PC-9 (cell line): ENCODE measurements around the gene SUCO. TPM values are rescaled to one million over a fixed set of nuclear protein-coding genes. Genes with fewer than 3 reads are reported as not detected.

ENCODE experiments used
- BruUV-seq: library from RNA; stranded (reverse); fragments of 400-500 nt; replicated peaks from 2 replicates; lab custom pipeline; 2021; lab: Mats Ljungman, UMichigan
- CTCF ChIA-PET: fragments of 300-600 bp; sonication (Branson Sonifier 250); formaldehyde crosslinking; loops from one replicate; lab custom pipeline; 2022; ENCODE audit warnings: antibody characterized with exemption; lab: Charles Lee
- POLR2A ChIA-PET: fragments of 300-600 bp; sonication (Branson Sonifier 250); formaldehyde crosslinking; loops from one replicate; lab custom pipeline; 2022; ENCODE audit warnings: antibody characterized with exemption; ENCODE audit not compliant: unreplicated experiment; lab: Charles Lee
- DNase-seq, 2 experiments: peaks; one replicate each; pipeline versions ENCODE4 v3.0.0 to v3.0.0-alpha.2; 2015 to 2022; ENCODE audit warnings: mixed read lengths in 1 of 2
- H2AFZ ChIP-seq: fragments of 200-600 bp; sonication (generic); 2 replicates; pipeline ENCODE4 v1.8.1; 2017; ENCODE audit warnings: antibody characterized with exemption
- H3F3A ChIP-seq: fragments of 200-600 bp; sonication (generic); 2 replicates; pipeline ENCODE4 v1.8.1; 2017; ENCODE audit warnings: antibody characterized with exemption, mild to moderate bottlenecking, low read depth; ENCODE audit not compliant: insufficient read depth
- H3K27ac ChIP-seq: fragments of 200-600 bp; sonication (generic); 2 replicates; pipeline ENCODE4 v1.6.1; 2016; ENCODE audit warnings: mixed run types
- H3K27me3 ChIP-seq: fragments of 200-600 bp; sonication (generic); 2 replicates; pipeline ENCODE4 v1.6.1; 2016; ENCODE audit warnings: low read depth, mixed run types; ENCODE audit not compliant: insufficient read depth
- H3K36me3 ChIP-seq: fragments of 200-600 bp; sonication (generic); 2 replicates; pipeline ENCODE4 v1.6.1; 2016; ENCODE audit warnings: low read depth, mixed run types
- H3K4me1 ChIP-seq: fragments of 200-600 bp; sonication (generic); replicated peaks from 2 replicates; pipeline ENCODE4 v1.6.1; 2016; ENCODE audit warnings: mixed run types; ENCODE audit not compliant: insufficient read depth
- H3K4me2 ChIP-seq: fragments of 200-600 bp; sonication (generic); 2 replicates; pipeline ENCODE4 v1.6.1; 2017; ENCODE audit warnings: mixed run types
- H3K4me3 ChIP-seq: fragments of 200-600 bp; sonication (generic); 2 replicates; pipeline ENCODE4 v1.6.1; 2016; ENCODE audit warnings: mixed run types
- H3K79me2 ChIP-seq: fragments of 200-600 bp; sonication (generic); 2 replicates; pipeline ENCODE4 v1.6.1; 2017; ENCODE audit warnings: low read depth, mixed run types
- H3K9me2 ChIP-seq: fragments of 200-600 bp; sonication (generic); 2 replicates; pipeline ENCODE4 v1.8.1; 2017; ENCODE audit warnings: mild to moderate bottlenecking; ENCODE audit not compliant: insufficient read depth
- H3K9me3 ChIP-seq: fragments of 200-600 bp; sonication (generic); 2 replicates; pipeline ENCODE4 v1.8.1; 2016; ENCODE audit warnings: low read depth; ENCODE audit not compliant: insufficient read depth
- H4K20me1 ChIP-seq: fragments of 200-600 bp; sonication (generic); 2 replicates; pipeline ENCODE4 v1.8.1; 2017; ENCODE audit not compliant: insufficient read depth
- EZH2 ChIP-seq: fragments of 200-600 bp; sonication (generic); IDR thresholded peaks from 2 replicates; pipeline ENCODE4 v1.8.0; 2017; ENCODE audit warnings: antibody characterized with exemption, low read depth
- intact Hi-C: fragments of 100-400 bp; cut with micrococcal nuclease; formaldehyde crosslinking; loops from one replicate; pipeline ENCODE4 v1.10.0; 2022; ENCODE audit not compliant: unreplicated experiment
- total RNA-seq: library from RNA; stranded (reverse); gene quantifications from 2 replicates; pipeline ENCODE4 v1.2.3, GENCODE V29; 2021
- TF ChIP-seq, protein P1 (sequence below): fragments of 200-600 bp; sonication (generic); conservative IDR thresholded peaks from 2 replicates; pipeline ENCODE4 v1.6.1; 2017; ENCODE audit warnings: mixed run types, antibody characterized with exemption, mild to moderate bottlenecking, moderate library complexity

SUCO gene
- total RNA-seq, 1 experiment from 2014 or later = 34.0 TPM

DNA sequence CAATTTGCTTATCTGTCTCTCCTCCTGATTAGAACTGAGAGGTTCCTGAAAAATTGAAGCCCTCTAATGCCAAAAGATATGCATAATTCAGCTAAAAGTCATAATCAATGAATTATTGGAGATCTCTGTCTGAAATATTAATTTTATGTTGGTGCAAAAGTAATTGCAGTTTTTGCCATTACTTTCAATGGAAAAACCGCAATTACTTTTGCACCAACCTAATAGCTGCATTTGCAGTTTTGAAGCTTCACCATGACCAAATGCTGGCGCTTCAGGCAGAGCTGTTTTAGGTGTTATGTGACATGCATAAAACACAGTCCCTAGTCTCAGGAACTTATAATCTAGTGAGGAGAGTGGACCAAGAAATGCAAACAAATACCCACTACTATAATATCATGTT lies 96.2 kb downstream of the SUCO start:
- peaks cover 10% of the 10 kb centered on the region; the same call in 1 of the 2 replicates for H3K4me1 ChIP-seq
- no peak for DNase-seq
- H2AFZ ChIP-seq = no peak overlapping the region
- TF ChIP-seq EZH2 = no peak
- TF ChIP-seq, protein P1, sequence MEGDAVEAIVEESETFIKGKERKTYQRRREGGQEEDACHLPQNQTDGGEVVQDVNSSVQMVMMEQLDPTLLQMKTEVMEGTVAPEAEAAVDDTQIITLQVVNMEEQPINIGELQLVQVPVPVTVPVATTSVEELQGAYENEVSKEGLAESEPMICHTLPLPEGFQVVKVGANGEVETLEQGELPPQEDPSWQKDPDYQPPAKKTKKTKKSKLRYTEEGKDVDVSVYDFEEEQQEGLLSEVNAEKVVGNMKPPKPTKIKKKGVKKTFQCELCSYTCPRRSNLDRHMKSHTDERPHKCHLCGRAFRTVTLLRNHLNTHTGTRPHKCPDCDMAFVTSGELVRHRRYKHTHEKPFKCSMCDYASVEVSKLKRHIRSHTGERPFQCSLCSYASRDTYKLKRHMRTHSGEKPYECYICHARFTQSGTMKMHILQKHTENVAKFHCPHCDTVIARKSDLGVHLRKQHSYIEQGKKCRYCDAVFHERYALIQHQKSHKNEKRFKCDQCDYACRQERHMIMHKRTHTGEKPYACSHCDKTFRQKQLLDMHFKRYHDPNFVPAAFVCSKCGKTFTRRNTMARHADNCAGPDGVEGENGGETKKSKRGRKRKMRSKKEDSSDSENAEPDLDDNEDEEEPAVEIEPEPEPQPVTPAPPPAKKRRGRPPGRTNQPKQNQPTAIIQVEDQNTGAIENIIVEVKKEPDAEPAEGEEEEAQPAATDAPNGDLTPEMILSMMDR = no peak
- no peaks in the 10 kb centered on the region for H3K36me3 ChIP-seq
- H3K27ac ChIP-seq = no peak overlapping the region
- peaks cover 3% of the 10 kb centered on the region; the same call in 1 of the 2 replicates for H3F3A ChIP-seq
- H3K9me3 ChIP-seq = peaks cover 9% of the 10 kb centered on the region
- no peaks in the 10 kb centered on the region for H4K20me1 ChIP-seq
- intact Hi-C loops = no loop called here
- no peaks in the 10 kb centered on the region for H3K79me2 ChIP-seq
- no TSS peak for BruUV-seq
- no peak overlapping the region for H3K4me3 ChIP-seq
- ChIA-PET POLR2A (interaction anchor here (0.7 kb wide), 1 partner anchor 122 kb away, joined by 4 read pairs; no protein-coding TSS in a partner anchor), CTCF (no interaction called here)
- no peaks in the 10 kb centered on the region for H3K27me3 ChIP-seq
- no peaks in the 10 kb centered on the region for H3K9me2 ChIP-seq
- H3K4me2 ChIP-seq = no peak overlapping the region

DNA sequence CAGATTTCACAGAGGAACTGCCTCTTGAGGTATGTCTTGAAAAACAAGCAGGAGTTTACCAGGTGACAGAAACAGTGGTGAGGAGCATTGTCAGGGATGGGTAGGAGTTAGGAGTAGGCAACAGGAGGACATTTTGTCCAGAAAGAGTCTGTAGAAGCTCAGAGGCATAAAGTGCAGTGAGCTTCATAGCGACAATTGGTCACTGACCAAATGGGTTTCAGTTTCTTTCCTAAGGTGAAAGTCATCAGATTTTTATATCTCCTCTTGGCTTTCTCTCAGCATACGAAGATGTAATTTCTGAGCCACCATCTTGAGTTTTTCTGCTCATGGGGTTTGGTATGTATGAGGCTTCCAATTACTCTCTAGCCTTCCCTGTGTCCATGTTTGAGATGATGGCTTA lies 96.7 kb downstream of the SUCO start:
- intact Hi-C loops = loop anchor here (10.0 kb wide), 1 partner anchor 275 kb away; no protein-coding TSS in a partner anchor

DNA sequence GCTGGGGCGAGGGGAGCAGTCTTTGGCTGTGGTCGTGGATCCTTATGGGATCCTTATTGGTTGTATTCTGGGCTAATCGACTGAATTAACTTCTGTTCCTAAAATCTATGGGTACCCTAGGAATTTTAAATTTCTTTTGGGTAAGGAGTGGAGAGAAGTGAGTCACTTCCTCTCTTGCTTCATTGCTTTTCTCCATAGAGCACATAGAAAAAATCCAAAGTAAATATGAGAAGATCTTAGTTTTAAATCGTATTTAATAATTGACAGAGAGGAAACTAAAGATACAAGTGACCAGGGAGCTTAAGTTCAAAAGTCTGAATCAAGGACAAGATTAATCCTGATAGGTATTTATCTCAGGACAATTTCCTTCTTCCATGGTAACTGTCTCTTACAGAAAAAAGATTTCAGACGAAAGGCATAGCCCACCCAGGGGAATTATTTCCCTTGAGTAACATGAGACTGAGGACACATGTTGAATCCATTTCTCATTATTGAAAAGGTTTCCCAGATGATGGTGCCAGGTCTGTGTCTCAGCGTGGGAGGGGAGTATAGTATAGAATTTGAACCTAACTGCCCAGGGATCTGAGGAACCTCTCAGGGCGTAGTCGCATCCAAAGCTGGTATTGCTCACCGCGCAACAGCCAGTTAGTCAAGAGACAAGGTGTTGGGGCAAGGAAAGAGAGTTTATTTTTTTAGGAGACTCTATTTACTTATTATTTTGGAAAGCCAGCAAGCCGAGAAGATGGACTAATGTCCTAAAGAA lies 97.3 kb downstream of the SUCO start:
- Histone ChIP-seq H3K36me3 (no peaks in the 10 kb centered on the region), H3K4me1 (peaks cover 10% of the 10 kb centered on the region; the same call in 1 of the 2 replicates), H3F3A (peaks cover 3% of the 10 kb centered on the region; the same call in 1 of the 2 replicates), H2AFZ (no peak overlapping the region), H3K4me2 (no peak overlapping the region), H3K9me3 (peaks cover 9% of the 10 kb centered on the region), H3K9me2 (no peaks in the 10 kb centered on the region), H3K27me3 (no peaks in the 10 kb centered on the region), H3K4me3 (no peak overlapping the region), H3K79me2 (no peaks in the 10 kb centered on the region), H3K27ac (no peak overlapping the region), H4K20me1 (no peaks in the 10 kb centered on the region)
- ChIA-PET CTCF (no interaction called here), POLR2A (interaction anchor here (0.6 kb wide), 1 partner anchor 21 kb away, joined by 5 read pairs; no protein-coding TSS in a partner anchor)
- TF ChIP-seq, protein P1 = no peak
- TF ChIP-seq EZH2 = no peak
- no peak for DNase-seq
- no TSS peak for BruUV-seq
- intact Hi-C loops = loop anchor here (10.0 kb wide), 1 partner anchor 275 kb away; no protein-coding TSS in a partner anchor

More for the DNA sequence above, 96.7 kb downstream of the SUCO start:
- DNase-seq = no peak
- no peaks in the 10 kb centered on the region for H3K27me3 ChIP-seq
- H3K27ac ChIP-seq = no peak overlapping the region
- no peak overlapping the region for H3K4me3 ChIP-seq
- no peak overlapping the region for H2AFZ ChIP-seq
- no peaks in the 10 kb centered on the region for H3K36me3 ChIP-seq
- H4K20me1 ChIP-seq = no peaks in the 10 kb centered on the region
- no peaks in the 10 kb centered on the region for H3K79me2 ChIP-seq
- TF ChIP-seq EZH2 = no peak
- TF ChIP-seq, protein P1 = no peak
- peaks cover 9% of the 10 kb centered on the region for H3K9me3 ChIP-seq
- BruUV-seq = no TSS peak
- H3F3A ChIP-seq = peaks cover 3% of the 10 kb centered on the region; the same call in 1 of the 2 replicates
- ChIA-PET CTCF (no interaction called here), POLR2A (interaction anchor here (0.7 kb wide), 1 partner anchor 122 kb away, joined by 4 read pairs; no protein-coding TSS in a partner anchor)
- no peak overlapping the region for H3K4me2 ChIP-seq
- H3K9me2 ChIP-seq = no peaks in the 10 kb centered on the region
- peaks cover 10% of the 10 kb centered on the region; the same call in 1 of the 2 replicates for H3K4me1 ChIP-seq
